ENCODE measurements around the gene HYAL4.
"Not testable (repeated sequence)": the region's sequence is repeated elsewhere in the genome, so short reads cannot be mapped to it uniquely, and the experiment has no call there.

HYAL4 gene

GRCh38 chr7:123849855-123850254 lies 4.9 kb downstream of the HYAL4 start:
- DNase-seq, result no peak

GRCh38 chr7:123851404-123851803 lies 6.4 kb downstream of the HYAL4 start:
- DNase-seq, result not testable (repeated sequence)

- DNase-seq, result not testable (repeated sequence)
These were observed 9.3 kb downstream of the HYAL4 start for GRCh38 chr7:123854291-123854690.

- peak; percentile 44 for DNase-seq
These were observed 11.5 kb downstream of the HYAL4 start for GRCh38 chr7:123856428-123856827.

- DNase-seq, result peak; percentile 50
These were observed 15.9 kb downstream of the HYAL4 start for GRCh38 chr7:123860848-123861247.

GRCh38 chr7:123862775-123863174 lies 17.8 kb downstream of the HYAL4 start:
- no peak for DNase-seq

GRCh38 chr7:123863461-123863860 lies 18.5 kb downstream of the HYAL4 start:
- no peak for DNase-seq

- no peak for DNase-seq
These were observed 19.0 kb downstream of the HYAL4 start for GRCh38 chr7:123864012-123864411.

- DNase-seq, result no peak
These were observed 19.5 kb downstream of the HYAL4 start for GRCh38 chr7:123864436-123864835.

- no peak for DNase-seq
These were observed 20.0 kb downstream of the HYAL4 start for GRCh38 chr7:123864966-123865365.

GRCh38 chr7:123865517-123866117 lies 20.6 kb downstream of the HYAL4 start:
- DNase-seq, result peak; percentile 83

- no peak for DNase-seq
These were observed 22.3 kb downstream of the HYAL4 start for GRCh38 chr7:123867225-123867624.

- DNase-seq, result peak; percentile 83
These were observed 27.3 kb downstream of the HYAL4 start for GRCh38 chr7:123871998-123872867.

GRCh38 chr7:123872908-123873307 lies 27.9 kb downstream of the HYAL4 start:
- no peak for DNase-seq

GRCh38 chr7:123876557-123877256 lies 31.7 kb downstream of the HYAL4 start:
- DNase-seq, result no peak

GRCh38 chr7:123879628-123880027 lies 34.7 kb downstream of the HYAL4 start:
- DNase-seq, result no peak

- DNase-seq, result no peak
These were observed 36.3 kb downstream of the HYAL4 start for GRCh38 chr7:123881300-123881699.

- DNase-seq, result no peak
These were observed 38.2 kb downstream of the HYAL4 start for GRCh38 chr7:123883154-123883553.

GRCh38 chr7:123888192-123888591 lies 43.2 kb downstream of the HYAL4 start:
- no peak for DNase-seq

- not testable (repeated sequence) for DNase-seq
These were observed 49.8 kb downstream of the HYAL4 start for GRCh38 chr7:123894753-123895152.

GRCh38 chr7:123901101-123901500 lies 56.1 kb downstream of the HYAL4 start:
- no peak for DNase-seq

- DNase-seq, result no peak
These were observed 60.7 kb downstream of the HYAL4 start for GRCh38 chr7:123905714-123906113.

- peak; percentile 73 for DNase-seq
These were observed 71.3 kb downstream of the HYAL4 start for GRCh38 chr7:123916240-123916724.

GRCh38 chr7:123917878-123918277 lies 72.9 kb downstream of the HYAL4 start:
- no peak for DNase-seq

Data from DMS53 (cell line).